Aorta (tissue), 5 donors: Measurements from ENCODE around the gene GALNTL6. TPM values are rescaled to one million over a fixed set of nuclear protein-coding genes. Genes with fewer than 3 reads are reported as not detected.

Experiments used
- ATAC-seq: fragments of 200-7000 bp; cut with Tn5 transposase; one replicate; pipeline ENCODE4 v1.9.1; 2022; ENCODE audit warnings: moderate library complexity; ENCODE audit not compliant: low FRiP score
- DNase-seq, 2 donors: peaks; one replicate each; pipeline ENCODE4 v3.0.0-alpha.2; 2020
- H3K27ac ChIP-seq, 2 donors: one replicate each; pipeline ENCODE4 v1.5.1; 2013; ENCODE audit warnings: low read length in 2 of 2, mild to moderate bottlenecking in 2 of 2, moderate library complexity in 2 of 2, control low read depth in 1 of 2, inconsistent platforms in 1 of 2, low read depth in 1 of 2
- H3K27me3 ChIP-seq, 2 donors: one replicate each; pipeline ENCODE4 v1.6.1; 2013; ENCODE audit warnings: control low read depth in 1 of 2, low read length in 1 of 2, mild to moderate bottlenecking in 1 of 2, moderate library complexity in 1 of 2; ENCODE audit not compliant: insufficient read depth in 2 of 2, control insufficient read depth in 1 of 2
- H3K36me3 ChIP-seq, 2 donors: one replicate each; pipeline ENCODE4 v1.6.1; 2013; ENCODE audit warnings: control low read depth in 1 of 2, low read length in 1 of 2, mild to moderate bottlenecking in 1 of 2; ENCODE audit not compliant: insufficient read depth in 2 of 2, control insufficient read depth in 1 of 2
- H3K4me1 ChIP-seq, 2 donors: one replicate each; pipeline ENCODE4 v1.6.1; 2013; ENCODE audit warnings: low read length in 2 of 2, control low read depth in 1 of 2, mild to moderate bottlenecking in 1 of 2, moderate library complexity in 1 of 2; ENCODE audit not compliant: insufficient read depth in 2 of 2, control insufficient read depth in 1 of 2
- H3K4me3 ChIP-seq, 2 donors: one replicate each; pipeline ENCODE4 v1.5.1; 2013; ENCODE audit warnings: low read length in 2 of 2, control low read depth in 1 of 2, mild to moderate bottlenecking in 1 of 2
- H3K9me3 ChIP-seq: one replicate; pipeline ENCODE4 v1.6.1; 2013; ENCODE audit warnings: mild to moderate bottlenecking, low read length; ENCODE audit not compliant: control insufficient read depth
- WGBS, 2 donors: extraction: QIAGEN DNeasy Blood & Tissue Kit; methylation state at CpG; one replicate each; pipeline ENCODE4 v1.1.7; 2013; 5-methylcytosine and 5-hydroxymethylcytosine counted together
- intact Hi-C, 2 donors: fragments of 100-400 bp; cut with DNase I; formaldehyde crosslinking; loops; one replicate each; pipeline versions ENCODE4 v1.14.2 to v1.15.0; 2022
- polyA plus RNA-seq, 2 donors: library from polyadenylated mRNA; stranded (reverse); fragments of 200-250 nt; gene quantifications; one replicate each; pipeline ENCODE4 v1.2.3, GENCODE V29; 2013
- total RNA-seq, 2 donors: library from RNA; stranded (reverse); fragmentation: NEBNext Ultra II Directional; extraction: Animal tissue kit (Norgen Biotek cat#: 25700); gene quantifications; one replicate each; pipeline ENCODE4 v1.2.1, GENCODE V29; 2021
- donor health status: healthy with polysubstance abuse.
- donor health status: Bipolar disorder and iron deficiency.
- donor health status: DM: no; HTN: no; CAD: no.
- donor health status: DM: no; HTN: no; CAD: no.
- donor health status: DM: yes; HTN: yes; CAD: no.

The GALNTL6 gene
- total and polyA plus RNA-seq, 4 donors, result 0.39 to 1.6 (median 0.46) TPM; not detected in 1

GRCh38 chr4:172048666-172049065 lies 235.5 kb downstream of the GALNTL6 start:
- WGBS, 2 donors, result 0 to 8% methylated on average over 1 of the region's 1 CpG
- H3K27me3 ChIP-seq, result no peaks in the 10 kb centered on the region
- H3K4me1 ChIP-seq, result no peaks in the 10 kb centered on the region
- no peak overlapping the region for H3K4me3 ChIP-seq
- intact Hi-C loops, result no loop called here
- ATAC-seq, result no peak
- no peaks in the 10 kb centered on the region for H3K36me3 ChIP-seq
- no peaks in the 10 kb centered on the region for H3K9me3 ChIP-seq
- H3K27ac ChIP-seq, result no peak overlapping the region
- no peak for DNase-seq

- Histone ChIP-seq H3K9me3 (no peaks in the 10 kb centered on the region), H3K36me3 (no peaks in the 10 kb centered on the region), H3K27ac (no peak overlapping the region), H3K27me3 (no peaks in the 10 kb centered on the region), H3K4me1 (no peaks in the 10 kb centered on the region), H3K4me3 (no peak overlapping the region)
- ATAC-seq, result no peak
- intact Hi-C loops, result no loop called here
- no peak for DNase-seq
- 92 to 93% methylated on average over 4 of the region's 4 CpGs for WGBS, 2 donors
Observed at GRCh38 chr4:172050911-172051310, 237.7 kb downstream of the GALNTL6 start.

DNA sequence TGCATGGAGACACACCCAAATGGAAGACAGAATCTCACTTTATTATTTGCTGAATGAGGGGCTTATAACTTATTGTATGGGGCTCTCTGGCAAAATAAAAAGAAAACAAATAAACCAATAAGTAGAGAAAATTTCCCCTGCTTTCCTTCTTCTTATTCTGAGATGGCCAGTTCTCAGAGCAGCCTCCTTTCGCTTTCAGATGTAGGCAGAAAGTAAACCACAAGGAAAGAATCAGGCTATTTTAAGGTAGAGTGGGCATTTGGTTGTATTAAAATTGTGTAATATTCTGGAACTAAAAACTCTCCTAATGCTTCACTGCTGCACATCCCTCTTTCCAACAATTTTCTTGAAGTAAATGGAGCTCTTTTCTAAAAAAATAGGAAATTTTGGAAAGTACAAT lies 241.8 kb downstream of the GALNTL6 start:
- intact Hi-C loops, result no loop called here
- Histone ChIP-seq H3K4me3 (no peak overlapping the region), H3K4me1 (no peaks in the 10 kb centered on the region), H3K27me3 (no peaks in the 10 kb centered on the region), H3K36me3 (no peaks in the 10 kb centered on the region), H3K9me3 (no peaks in the 10 kb centered on the region), H3K27ac (no peak overlapping the region)
- 91 to 97% methylated on average over 1 of the region's 1 CpG for WGBS, 2 donors
- ATAC-seq (no peak), DNase-seq (no peak)

DNA sequence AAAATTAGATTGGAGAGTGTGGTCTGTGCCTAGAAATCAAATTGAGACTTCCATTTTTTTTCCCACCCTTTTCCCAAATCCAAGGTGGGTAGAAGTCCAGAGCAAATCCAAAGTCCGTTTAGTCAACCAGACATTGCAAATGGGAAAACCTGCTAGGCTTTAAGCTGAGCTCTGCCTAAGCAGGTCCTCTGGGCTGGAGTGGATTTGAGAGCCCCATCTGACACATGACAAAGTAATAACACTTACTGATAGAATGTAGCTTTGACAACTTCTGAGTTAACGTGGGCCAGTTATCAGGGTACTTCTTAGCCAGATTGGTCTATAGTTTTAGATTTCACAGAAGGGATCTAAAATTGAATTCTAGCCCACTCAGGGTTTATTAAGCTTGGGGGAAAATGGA lies 242.3 kb downstream of the GALNTL6 start:
- Histone ChIP-seq H3K9me3 (no peaks in the 10 kb centered on the region), H3K27me3 (no peaks in the 10 kb centered on the region), H3K27ac (no peak overlapping the region), H3K36me3 (no peaks in the 10 kb centered on the region), H3K4me1 (no peaks in the 10 kb centered on the region), H3K4me3 (no peak overlapping the region)
- 78 to 81% methylated on average over 2 of the region's 2 CpGs for WGBS, 2 donors
- intact Hi-C loops, result no loop called here
- no peak for DNase-seq
- no peak for ATAC-seq

- H3K36me3 ChIP-seq, result no peaks in the 10 kb centered on the region
- H3K4me3 ChIP-seq, result no peak overlapping the region
- H3K4me1 ChIP-seq, result no peaks in the 10 kb centered on the region
- WGBS, 2 donors, result 76 to 78% methylated on average over 1 of the region's 1 CpG
- no peak overlapping the region for H3K27ac ChIP-seq
- no peak for ATAC-seq
- DNase-seq, result no peak
- intact Hi-C loops, result no loop called here
- no peaks in the 10 kb centered on the region for H3K9me3 ChIP-seq
- no peaks in the 10 kb centered on the region for H3K27me3 ChIP-seq
Observed at GRCh38 chr4:172061204-172061603, 248.0 kb downstream of the GALNTL6 start.

DNA sequence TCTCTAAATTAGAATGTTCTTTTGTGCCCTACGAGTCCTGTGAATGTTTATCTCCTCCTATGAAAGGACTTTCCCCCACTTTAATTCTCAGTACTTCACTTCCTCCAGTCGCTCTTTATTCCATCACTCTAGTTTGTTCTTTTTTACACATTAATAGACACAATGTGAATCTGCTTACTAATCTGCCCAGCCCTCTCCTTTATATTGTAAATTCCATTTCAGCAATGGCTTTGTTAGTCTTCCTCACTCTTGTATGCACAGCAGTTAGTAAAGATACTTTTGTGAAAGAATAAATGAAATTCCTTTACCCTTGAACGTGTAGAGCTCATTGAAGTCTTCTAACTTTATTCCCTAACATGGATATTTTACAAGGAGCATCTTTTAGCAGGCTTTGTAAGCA lies 255.3 kb downstream of the GALNTL6 start:
- no peak for ATAC-seq
- no peak overlapping the region for H3K27ac ChIP-seq
- intact Hi-C loops, result no loop called here
- no peak for DNase-seq
- H3K36me3 ChIP-seq, result no peaks in the 10 kb centered on the region
- no peaks in the 10 kb centered on the region for H3K4me1 ChIP-seq
- no peaks in the 10 kb centered on the region for H3K9me3 ChIP-seq
- 53% methylated on average over 3 of the region's 3 CpGs; no CpG with 5 or more reads in 1 of the 2 donors for WGBS, 2 donors
- no peak overlapping the region for H3K4me3 ChIP-seq
- no peaks in the 10 kb centered on the region for H3K27me3 ChIP-seq

GRCh38 chr4:172073590-172073989 lies 260.4 kb downstream of the GALNTL6 start:
- Histone ChIP-seq H3K4me3 (no peak overlapping the region), H3K9me3 (no peaks in the 10 kb centered on the region), H3K4me1 (no peaks in the 10 kb centered on the region), H3K27ac (no peak overlapping the region), H3K27me3 (no peaks in the 10 kb centered on the region), H3K36me3 (no peaks in the 10 kb centered on the region)
- DNase-seq (no peak), ATAC-seq (no peak)
- intact Hi-C loops, result no loop called here

- intact Hi-C loops, result no loop called here
- Histone ChIP-seq H3K27me3 (no peaks in the 10 kb centered on the region), H3K9me3 (no peaks in the 10 kb centered on the region), H3K4me1 (no peaks in the 10 kb centered on the region), H3K4me3 (no peak overlapping the region), H3K36me3 (no peaks in the 10 kb centered on the region), H3K27ac (no peak overlapping the region)
- DNase-seq (no peak), ATAC-seq (no peak)
- WGBS, 2 donors, result 9 to 13% methylated on average over 1 of the region's 1 CpG
Observed at GRCh38 chr4:172083272-172083671, 270.1 kb downstream of the GALNTL6 start.

DNA sequence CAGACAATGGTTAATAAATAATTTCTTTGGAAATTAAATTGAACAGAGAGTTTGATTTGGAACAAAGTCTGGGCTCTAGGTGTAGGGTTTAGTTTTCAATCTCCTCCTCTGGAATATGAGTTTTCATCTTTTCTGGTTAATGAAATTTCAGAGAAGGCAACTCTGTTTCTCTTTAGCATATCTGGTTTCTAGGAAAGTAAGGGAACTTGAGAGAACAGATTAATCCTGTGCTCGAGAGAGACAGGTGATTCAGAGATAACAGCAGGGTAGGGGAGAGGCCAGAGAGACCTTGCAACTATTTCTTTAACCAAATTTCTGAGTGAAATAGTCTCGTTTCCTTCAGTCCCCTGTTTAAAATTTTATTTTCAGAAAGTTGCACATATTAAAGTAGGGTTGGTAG lies 275.4 kb downstream of the GALNTL6 start:
- 47 to 59% methylated on average over 2 of the region's 2 CpGs for WGBS, 2 donors
- Histone ChIP-seq H3K36me3 (no peaks in the 10 kb centered on the region), H3K27ac (no peak overlapping the region), H3K4me3 (no peak overlapping the region), H3K27me3 (no peaks in the 10 kb centered on the region), H3K9me3 (no peaks in the 10 kb centered on the region), H3K4me1 (no peaks in the 10 kb centered on the region)
- no peak for ATAC-seq
- intact Hi-C loops, result no loop called here
- DNase-seq, result no peak
